Neural cell (in vitro differentiated cells): ENCODE data around the gene SCAF4. TPM values are rescaled to one million over a fixed set of nuclear protein-coding genes. Genes with fewer than 3 reads are reported as not detected.

Experiments used
- H2AFZ ChIP-seq: fragments of 200-600, 300-800 bp; sonication (generic), shearing (Covaris generic); 2 replicates; pipeline ENCODE4 v1.6.0; 2014; ENCODE audit warnings: low read depth, mild to moderate bottlenecking, antibody characterized with exemption, low read length, moderate library complexity
- H3F3A ChIP-seq: fragments of 200-600 bp; shearing (Covaris generic); 2 replicates; pipeline ENCODE4 v1.6.1; 2016; ENCODE audit warnings: mild to moderate bottlenecking, moderate library complexity, mixed read lengths, antibody characterized with exemption, low read length; ENCODE audit not compliant: insufficient read depth, poor library complexity, severe bottlenecking
- H3K27ac ChIP-seq: fragments of 200-600, 300-800 bp; sonication (generic), shearing (Covaris generic); 2 replicates; pipeline ENCODE4 v1.5.1; 2014; ENCODE audit warnings: mild to moderate bottlenecking, low read length, moderate library complexity
- H3K27me3 ChIP-seq: fragments of 300-800, 200-600 bp; sonication (generic), shearing (Covaris generic); 2 replicates; pipeline ENCODE4 v1.6.0; 2014; ENCODE audit warnings: mild to moderate bottlenecking, low read depth, low read length, moderate library complexity; ENCODE audit not compliant: insufficient read depth
- H3K36me3 ChIP-seq: fragments of 300-800, 200-600 bp; sonication (generic), shearing (Covaris generic); 2 replicates; pipeline ENCODE4 v1.5.1; 2014; ENCODE audit warnings: mild to moderate bottlenecking, antibody characterized with exemption, low read length, moderate library complexity; ENCODE audit not compliant: insufficient read depth
- H3K4me2 ChIP-seq: fragments of 300-800, 200-600 bp; sonication (generic), shearing (Covaris generic); 2 replicates; pipeline ENCODE4 v1.6.0; 2014; ENCODE audit warnings: mild to moderate bottlenecking, low read length
- H3K4me3 ChIP-seq: fragments of 300-800, 200-600 bp; sonication (generic), shearing (Covaris generic); 2 replicates; pipeline ENCODE4 v1.5.1; 2014; ENCODE audit warnings: mild to moderate bottlenecking, low read length, moderate library complexity
- H3K79me2 ChIP-seq: fragments of 200-600 bp; shearing (Covaris generic); replicated peaks from 2 replicates; pipeline ENCODE4 v1.6.0; 2014; ENCODE audit warnings: mild to moderate bottlenecking, low read length, moderate library complexity; ENCODE audit not compliant: insufficient read depth
- H3K9ac ChIP-seq: fragments of 300-800, 200-600 bp; sonication (generic), shearing (Covaris generic); 2 replicates; pipeline ENCODE4 v1.6.1; 2016; ENCODE audit warnings: mild to moderate bottlenecking, low read length, mixed read lengths
- H3K9me2 ChIP-seq: fragments of 200-600 bp; shearing (Covaris generic); 2 replicates; pipeline ENCODE4 v1.6.1; 2016; ENCODE audit warnings: mild to moderate bottlenecking, low read length, mixed read lengths; ENCODE audit not compliant: insufficient read depth
- H3K9me3 ChIP-seq: fragments of 200-600, 300-800 bp; sonication (generic), shearing (Covaris generic); 2 replicates; pipeline ENCODE4 v1.6.1; 2016; ENCODE audit warnings: mild to moderate bottlenecking, mixed run types, low read length, moderate library complexity, mixed read lengths
- H4K20me1 ChIP-seq: fragments of 200-600 bp; shearing (Covaris generic); 2 replicates; pipeline ENCODE4 v1.6.1; 2016; ENCODE audit warnings: mild to moderate bottlenecking, mixed run types; ENCODE audit not compliant: insufficient read depth
- CTCF ChIP-seq: fragments of 450-650 bp; IDR thresholded peaks from 2 replicates; pipeline ENCODE4 v1.5.1; 2014; ENCODE audit warnings: antibody characterized with exemption, mild to moderate bottlenecking, moderate library complexity; ENCODE audit not compliant: poor library complexity, severe bottlenecking
- EP300 ChIP-seq: fragments of 450-650 bp; conservative IDR thresholded peaks from 2 replicates; pipeline ENCODE4 v1.6.1; 2014; ENCODE audit warnings: antibody characterized with exemption, mild to moderate bottlenecking, moderate library complexity; ENCODE audit not compliant: poor library complexity, severe bottlenecking
- EZH2 ChIP-seq: fragments of 200-600, 300-800 bp; shearing (Covaris generic), sonication (generic); IDR thresholded peaks from 2 replicates; pipeline ENCODE4 v1.6.1; 2014; ENCODE audit warnings: antibody characterized with exemption, low read length, borderline replicate concordance, mild to moderate bottlenecking; ENCODE audit not compliant: insufficient read depth, poor library complexity, severe bottlenecking
- MXI1 ChIP-seq: fragments of 450-650 bp; conservative IDR thresholded peaks from 2 replicates; pipeline ENCODE4 v1.6.1; 2014; ENCODE audit warnings: antibody characterized with exemption, mild to moderate bottlenecking; ENCODE audit not compliant: poor library complexity, severe bottlenecking
- POLR2AphosphoS5 ChIP-seq: IDR thresholded peaks from 2 replicates; pipeline ENCODE4 v1.6.1; 2012
- RAD21 ChIP-seq: fragments of 450-650 bp; conservative IDR thresholded peaks from 2 replicates; pipeline ENCODE4 v1.6.1; 2014; ENCODE audit warnings: antibody characterized with exemption, mild to moderate bottlenecking, moderate library complexity
- REST ChIP-seq: IDR thresholded peaks from 2 replicates; pipeline ENCODE4 v1.6.1; 2012; ENCODE audit warnings: borderline replicate concordance
- SMC3 ChIP-seq: fragments of 450-650 bp; conservative IDR thresholded peaks from 2 replicates; pipeline ENCODE4 v1.6.1; 2014; ENCODE audit warnings: antibody characterized with exemption, mild to moderate bottlenecking, moderate library complexity; ENCODE audit not compliant: poor library complexity
- TAF1 ChIP-seq: IDR thresholded peaks from 2 replicates; pipeline ENCODE4 v1.6.1; 2012; ENCODE audit warnings: low read depth
- polyA plus RNA-seq: library from polyadenylated mRNA; depleted of rRNA; stranded (reverse); fragments of >200 nt; gene quantifications from 2 replicates; pipeline ENCODE4 v1.2.3, GENCODE V29; 2014

Gene SCAF4
- polyA plus RNA-seq, 1 donor from 2014 or later: 5.4 TPM

- no peaks in the 10 kb centered on the region for H3K9me3 ChIP-seq
- H2AFZ ChIP-seq: no peak overlapping the region
- H3K27me3 ChIP-seq: no peaks in the 10 kb centered on the region
- H3K4me3 ChIP-seq: no peak overlapping the region
- H3K4me2 ChIP-seq: no peak overlapping the region
- H4K20me1 ChIP-seq: no peaks in the 10 kb centered on the region
- no peak overlapping the region for H3K9ac ChIP-seq
- no peak for TF ChIP-seq POLR2AphosphoS5
- TF ChIP-seq CTCF: no peak
- no peak for TF ChIP-seq EP300
- no peak for TF ChIP-seq MXI1
- no peak for TF ChIP-seq EZH2
- TF ChIP-seq SMC3: no peak
- no peak for TF ChIP-seq REST
- TF ChIP-seq RAD21: no peak
- no peak overlapping the region for H3K27ac ChIP-seq
- H3K79me2 ChIP-seq: no peaks in the 10 kb centered on the region
- no peaks in the 10 kb centered on the region for H3K36me3 ChIP-seq
- no peaks in the 10 kb centered on the region for H3K9me2 ChIP-seq
- no peaks in the 10 kb centered on the region for H3F3A ChIP-seq
These were observed 106.9 kb downstream of the SCAF4 start for GRCh38 chr21:31624961-31625491.

- Histone ChIP-seq H3K36me3 (no peaks in the 10 kb centered on the region), H3K4me3 (no peak overlapping the region), H3K9me2 (no peaks in the 10 kb centered on the region), H4K20me1 (no peaks in the 10 kb centered on the region), H3K79me2 (no peaks in the 10 kb centered on the region), H3K4me2 (no peak overlapping the region), H3K9ac (no peak overlapping the region), H3K27me3 (no peaks in the 10 kb centered on the region), H3K27ac (no peak overlapping the region), H3F3A (no peaks in the 10 kb centered on the region), H3K9me3 (no peaks in the 10 kb centered on the region), H2AFZ (no peak overlapping the region)
- TF ChIP-seq CTCF: no peak
- no peak for TF ChIP-seq POLR2AphosphoS5
- no peak for TF ChIP-seq TAF1
- TF ChIP-seq MXI1: no peak
- no peak for TF ChIP-seq EZH2
- no peak for TF ChIP-seq EP300
- TF ChIP-seq SMC3: no peak
- no peak for TF ChIP-seq REST
- no peak for TF ChIP-seq RAD21
These were observed 107.7 kb downstream of the SCAF4 start for GRCh38 chr21:31624181-31624580.
